Measurements from ENCODE around the gene NCK2.

GRCh38 chr2:105756435-105756834, 11.7 kb downstream of the NCK2 start:
- TF ChIP-seq POLR2AphosphoS5 (IDR thresholded peaks at IDR 0.05; ENCODE audit: low read depth, low read length) (no peak), CTCF (IDR thresholded peaks at IDR 0.05 in 2 of 3, conservative IDR thresholded peaks at IDR 0.05 in 1 of 3; ENCODE audit: borderline replicate concordance in 1 of 3, insufficient read depth in 1 of 3, low read depth in 2 of 3, low read length in 2 of 3) (no peak), POLR2A (IDR thresholded peaks at IDR 0.05; ENCODE audit: borderline replicate concordance, extremely low read depth, insufficient read depth, insufficient read length) (no peak)
